ENCODE data around the gene KIFC3.
"Not testable (repeated sequence)": the region's sequence is repeated elsewhere in the genome, so short reads cannot be mapped to it uniquely, and the experiment has no call there.

Gene KIFC3

DNA sequence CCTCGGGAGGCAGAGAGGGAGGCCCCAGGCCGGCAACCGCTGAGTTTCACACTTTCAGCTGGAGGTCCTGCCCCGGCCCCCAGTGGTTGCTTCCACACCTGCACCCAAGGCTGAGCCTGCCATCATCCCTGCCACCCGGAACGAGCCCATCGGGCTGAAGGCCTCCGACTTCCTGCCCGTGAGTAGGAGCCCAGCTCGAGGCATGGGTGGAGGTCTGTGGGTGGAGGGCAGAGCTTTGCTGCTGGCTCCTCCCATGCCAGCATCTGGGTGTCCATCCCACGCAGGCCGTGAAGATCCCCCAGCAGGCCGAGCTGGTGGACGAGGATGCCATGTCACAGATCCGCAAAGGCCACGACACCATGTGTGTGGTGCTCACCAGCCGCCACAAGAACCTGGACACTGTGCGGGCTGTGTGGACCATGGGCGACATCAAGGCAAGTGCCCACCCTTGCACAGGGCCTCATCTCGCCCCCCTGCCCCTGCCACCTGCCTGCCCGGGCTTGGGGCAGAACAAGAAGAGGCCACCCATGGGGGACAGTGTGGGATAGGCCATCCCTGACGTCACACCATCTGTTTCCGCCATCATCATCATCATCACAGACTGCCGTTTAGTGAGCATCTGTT, 47.1 kb downstream of the KIFC3 start:
- DNase-seq (ENCODE audit: low read depth in 2 of 2, low spot score in 1 of 2) = no peak

DNA sequence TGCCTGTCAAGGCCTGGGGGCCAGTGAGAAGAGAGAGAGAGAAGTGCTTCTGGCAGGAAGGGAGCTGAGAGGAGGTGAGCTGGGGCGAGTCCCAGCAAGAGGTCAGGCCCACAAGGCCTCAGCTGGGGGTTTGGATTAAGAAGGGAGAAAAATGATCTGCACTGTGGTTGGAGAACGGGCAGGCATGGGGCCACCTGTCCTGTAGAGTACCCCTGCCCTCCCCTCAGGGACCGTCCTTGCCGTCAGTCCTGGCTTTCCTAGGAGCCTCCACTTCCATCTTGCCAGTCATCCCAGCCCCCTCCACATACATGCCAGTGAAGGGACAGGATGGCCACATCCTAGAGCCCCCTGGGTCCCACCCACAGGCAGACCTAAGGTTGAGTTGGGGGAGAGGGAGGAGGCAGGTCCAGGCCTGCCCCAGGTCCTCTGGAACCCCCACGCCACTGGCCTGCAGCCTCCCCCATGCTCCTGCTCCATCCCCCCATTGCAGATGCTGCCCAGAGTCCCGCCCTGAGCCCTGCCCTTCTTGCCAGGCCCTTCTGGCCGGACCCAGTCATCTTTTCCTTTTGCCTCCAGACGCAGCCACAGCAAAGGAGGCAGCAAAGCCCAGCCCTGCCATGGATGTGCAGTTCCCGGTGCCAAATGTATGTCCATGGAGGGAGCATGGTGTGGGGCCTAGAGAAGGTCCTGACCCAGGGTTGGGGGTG, 47.8 kb downstream of the KIFC3 start:
- no peak for DNase-seq (ENCODE audit: low read depth in 2 of 2, low spot score in 1 of 2)

DNA sequence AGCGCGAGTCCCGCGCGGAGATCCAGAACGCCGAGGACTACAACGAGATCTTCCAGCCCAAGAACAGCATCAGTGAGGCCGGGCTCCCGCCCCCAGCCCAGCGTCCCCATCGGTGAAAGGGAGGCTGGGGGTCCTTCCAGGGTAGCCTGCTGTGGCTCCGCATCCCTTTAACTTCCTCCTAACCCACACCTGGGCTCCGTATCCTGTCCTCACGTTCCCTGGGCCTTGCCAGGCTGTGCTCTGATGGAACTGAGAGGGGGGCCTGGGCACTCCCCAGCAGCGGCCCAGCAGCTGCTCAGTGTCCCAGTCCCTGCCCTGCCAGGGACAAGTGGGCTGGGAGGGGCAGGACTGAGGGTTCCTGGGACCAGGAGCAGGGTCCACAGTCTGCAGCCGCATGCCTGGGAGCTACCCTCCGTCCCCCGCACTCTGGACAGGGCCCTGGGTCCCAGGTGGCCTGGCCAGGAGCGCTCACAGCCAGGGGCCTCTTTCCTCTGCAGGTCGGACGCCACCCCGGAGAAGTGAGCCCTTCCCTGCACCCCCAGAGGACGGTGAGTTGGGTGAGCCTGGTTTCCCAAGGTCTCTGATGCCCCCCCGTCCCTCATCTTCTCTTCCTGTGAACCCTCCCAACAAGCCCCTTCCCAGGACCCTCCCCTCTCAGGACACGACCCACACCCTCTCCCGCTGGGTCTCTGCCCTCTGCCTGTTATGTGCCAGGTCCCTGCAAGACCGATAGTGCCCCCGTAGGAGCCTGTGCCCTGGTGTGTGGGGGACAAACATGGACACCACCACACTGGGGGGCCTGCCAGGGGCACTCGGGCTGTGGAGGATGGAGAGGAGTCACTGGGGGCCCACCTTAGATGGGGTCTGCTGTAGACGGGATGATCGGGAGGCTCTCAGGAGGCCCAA, 48.6 kb downstream of the KIFC3 start:
- no peak for DNase-seq (ENCODE audit: low read depth in 2 of 2, low spot score in 1 of 2)

DNA sequence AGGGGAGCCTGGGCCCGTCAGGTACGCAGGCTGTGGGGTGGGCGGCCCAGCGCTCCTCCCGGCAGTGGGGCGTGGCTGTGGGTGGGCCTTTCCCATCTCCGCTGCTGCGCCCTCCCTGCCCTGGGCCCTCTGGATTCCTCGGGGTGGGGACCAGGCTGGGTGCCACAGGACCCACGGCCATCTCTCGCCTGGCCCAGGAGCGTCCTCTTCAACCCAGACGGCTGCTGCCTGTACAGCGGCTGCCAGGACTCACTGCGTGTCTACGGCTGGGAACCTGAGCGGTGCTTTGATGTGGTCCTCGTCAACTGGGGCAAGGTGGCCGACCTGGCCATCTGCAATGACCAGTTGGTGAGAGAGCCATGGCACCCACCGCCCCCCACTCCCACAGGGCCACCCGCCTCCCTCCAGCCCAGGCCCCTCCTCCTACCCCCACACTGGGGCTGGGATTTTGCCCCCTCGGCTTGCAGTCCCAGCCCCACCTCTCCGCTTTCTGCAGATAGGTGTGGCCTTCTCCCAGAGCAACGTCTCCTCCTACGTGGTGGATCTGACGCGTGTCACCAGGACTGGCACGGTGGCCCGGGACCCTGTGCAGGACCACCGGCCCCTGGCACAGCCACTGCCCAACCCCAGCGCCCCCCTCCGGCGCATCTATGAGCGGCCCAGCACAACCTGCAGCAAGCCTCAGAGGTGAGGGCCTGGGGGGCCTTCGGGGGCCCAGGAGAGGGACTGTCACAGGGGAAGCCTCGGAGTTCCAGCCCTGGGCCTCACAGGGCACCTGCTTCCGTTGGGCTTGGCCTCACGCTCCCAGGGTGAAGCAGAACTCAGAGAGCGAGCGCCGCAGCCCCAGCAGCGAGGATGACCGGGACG, 49.5 kb downstream of the KIFC3 start:
- DNase-seq (ENCODE audit: low read depth in 2 of 2, low spot score in 1 of 2) = no peak

DNA sequence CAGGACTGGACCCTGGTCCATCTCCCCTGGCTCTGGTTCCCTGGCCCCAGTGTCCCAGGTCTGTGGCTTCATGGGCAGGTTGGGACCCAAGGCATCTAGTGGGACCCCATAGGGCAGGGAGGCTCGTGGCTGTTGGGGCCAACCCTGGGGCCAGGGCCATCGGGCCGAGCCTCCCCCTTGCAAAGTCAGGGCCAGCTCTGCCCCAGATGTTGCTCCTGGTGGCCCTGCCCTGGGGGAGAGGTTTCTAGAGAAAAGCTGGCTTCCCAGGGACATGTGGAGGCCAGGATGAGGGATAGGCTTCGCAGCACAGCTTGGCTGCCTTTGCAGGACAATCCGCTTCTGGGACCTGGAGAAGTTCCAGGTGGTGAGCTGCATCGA, 50.1 kb downstream of the KIFC3 start:
- no peak for DNase-seq (ENCODE audit: low read depth in 2 of 2, low spot score in 1 of 2)

DNA sequence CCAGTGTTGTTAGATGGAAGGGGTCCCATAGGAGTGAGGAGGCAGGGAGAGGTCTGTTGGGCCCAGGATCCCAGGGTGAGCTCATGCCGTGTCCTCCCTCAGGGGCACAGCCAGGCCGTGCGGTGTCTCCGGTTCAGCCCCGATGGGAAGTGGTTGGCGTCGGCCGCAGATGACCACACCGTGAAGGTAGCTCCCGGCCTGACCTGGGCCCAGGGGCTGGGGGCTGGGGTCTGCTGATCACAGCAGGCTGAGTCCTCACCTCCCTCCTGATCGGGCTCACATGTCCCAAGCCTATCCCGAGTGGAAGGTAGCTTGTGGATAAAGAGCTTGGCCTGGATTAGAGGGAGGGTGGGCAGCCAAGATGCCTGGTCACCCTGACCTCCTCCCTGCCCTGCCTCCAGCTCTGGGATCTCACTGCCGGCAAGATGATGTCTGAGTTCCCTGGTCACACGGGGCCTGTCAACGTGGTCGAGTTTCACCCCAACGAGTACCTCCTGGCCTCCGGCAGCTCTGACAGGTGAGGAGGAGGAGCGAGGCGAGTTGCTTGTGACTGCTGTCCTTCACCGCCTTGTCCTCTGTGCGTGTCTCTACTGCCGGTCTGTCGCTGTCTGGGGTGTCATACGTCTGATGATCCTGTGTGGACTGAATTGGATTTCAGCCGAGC, 50.6 kb downstream of the KIFC3 start:
- no peak for DNase-seq (ENCODE audit: low read depth in 2 of 2, low spot score in 1 of 2)

DNA sequence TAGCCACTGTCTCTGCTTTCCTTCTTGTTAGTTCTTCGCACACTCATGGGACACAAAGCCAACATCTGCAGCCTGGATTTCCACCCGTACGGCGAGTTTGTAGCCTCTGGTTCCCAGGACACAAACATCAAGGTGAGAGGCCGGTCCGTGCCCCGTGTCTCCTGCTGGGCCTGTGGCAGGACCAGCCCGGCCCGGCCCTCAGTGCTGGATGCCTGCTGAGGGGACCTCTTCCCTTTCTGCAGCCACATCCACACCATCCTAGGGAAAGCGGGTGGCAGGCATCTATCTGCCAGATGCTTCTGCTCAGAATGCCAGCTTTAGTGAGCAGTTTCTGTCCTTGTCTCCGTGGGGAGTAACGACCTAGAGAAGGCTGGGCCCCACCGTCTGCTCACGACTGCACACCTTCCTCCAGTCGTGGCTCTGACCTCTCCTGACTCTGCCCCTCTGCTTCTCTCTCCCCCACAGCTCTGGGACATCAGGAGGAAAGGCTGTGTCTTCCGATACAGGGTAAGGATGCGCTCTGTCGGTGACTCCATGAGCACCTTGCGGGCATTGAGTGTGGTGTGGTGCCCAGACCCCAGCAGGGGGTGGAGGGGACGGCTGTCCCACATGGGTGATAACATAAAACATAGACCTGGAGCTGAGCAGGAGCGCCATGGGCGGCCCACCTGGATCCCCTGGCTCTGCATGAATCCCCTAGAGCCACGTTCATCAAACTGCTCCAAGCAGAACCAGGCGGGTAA, 51.3 kb downstream of the KIFC3 start:
- DNase-seq (ENCODE audit: low read depth in 2 of 2, low spot score in 1 of 2) = no peak

DNA sequence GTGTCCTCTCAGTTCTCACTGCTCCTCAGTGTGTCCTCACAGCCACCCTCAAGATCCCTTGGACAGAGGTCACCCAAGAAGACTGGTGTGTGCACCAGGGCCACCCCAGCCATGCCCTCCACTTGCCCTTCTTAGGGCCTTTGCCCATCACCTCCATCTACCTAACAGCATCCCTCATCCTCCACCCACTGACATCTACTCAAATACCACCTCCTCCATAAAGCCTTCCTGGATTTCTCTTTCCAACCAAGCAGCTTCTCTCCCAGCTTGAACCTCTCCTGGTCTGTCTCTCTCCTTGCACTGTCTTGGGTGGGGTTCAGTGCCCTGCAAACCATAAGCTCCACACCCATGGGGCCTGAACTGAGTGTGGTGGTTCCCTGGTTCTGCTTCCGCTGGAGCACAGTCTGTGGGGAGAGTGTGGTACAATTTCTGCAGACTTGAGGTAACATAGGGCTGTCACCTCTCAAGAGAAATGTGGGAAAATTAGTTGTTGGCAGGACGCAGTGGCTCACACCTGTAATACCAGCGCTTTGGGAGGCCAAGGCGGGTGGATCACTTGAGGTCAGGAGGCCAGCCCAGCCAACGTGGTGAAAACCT, 52.3 kb downstream of the KIFC3 start:
- no peak for DNase-seq (ENCODE audit: low read depth in 2 of 2, low spot score in 1 of 2)

DNA sequence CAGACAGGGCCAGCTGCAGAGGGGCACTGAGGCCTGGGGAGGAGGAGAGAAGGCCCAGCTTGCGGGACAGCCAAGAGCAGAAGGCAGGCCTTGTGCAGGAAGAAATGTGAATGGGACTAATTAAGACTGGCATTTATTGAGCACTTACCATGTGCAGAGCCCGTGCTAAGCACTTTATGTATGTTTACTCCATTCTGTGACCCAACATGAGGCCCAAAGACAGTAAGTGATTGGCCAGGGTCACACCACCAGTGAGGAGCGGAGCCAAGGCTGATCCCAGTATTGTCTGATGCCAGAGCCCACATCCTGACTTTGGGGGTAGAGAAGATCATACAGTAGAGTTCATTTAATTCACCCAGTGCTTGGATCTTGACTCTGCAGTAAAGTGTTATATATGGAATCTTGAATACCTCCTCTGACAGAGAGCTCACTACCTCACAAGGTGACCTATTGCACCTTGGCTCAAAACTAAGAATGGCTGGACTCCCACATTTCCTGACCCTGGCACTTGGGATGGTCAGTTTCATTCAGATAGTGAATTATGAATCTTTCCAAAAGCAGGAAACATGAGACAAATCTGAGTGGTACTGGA, 53.1 kb downstream of the KIFC3 start:
- DNase-seq (ENCODE audit: low read depth in 2 of 2, low spot score in 1 of 2) = no peak

DNA sequence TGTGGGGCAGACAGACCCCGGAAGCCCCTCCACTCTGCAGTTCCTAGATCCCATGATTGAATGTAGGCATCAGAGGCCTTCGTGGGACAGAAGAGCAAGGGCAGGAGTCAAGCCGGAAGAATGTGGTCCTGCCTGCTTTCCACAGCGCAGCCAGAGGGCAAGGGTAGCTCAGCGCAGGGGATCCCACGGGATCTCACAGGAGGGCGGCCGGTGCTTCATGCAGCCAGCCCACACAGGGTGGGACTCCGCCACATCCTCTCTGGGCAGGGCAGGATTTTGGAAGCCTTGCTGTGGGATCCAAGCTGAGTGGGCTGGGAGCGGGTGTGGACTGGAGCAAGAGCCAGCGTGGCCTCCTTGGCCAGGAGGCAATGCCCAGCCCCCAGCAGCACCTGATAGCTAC, 53.7 kb downstream of the KIFC3 start:
- no peak for DNase-seq (ENCODE audit: low read depth in 2 of 2, low spot score in 1 of 2)

DNA sequence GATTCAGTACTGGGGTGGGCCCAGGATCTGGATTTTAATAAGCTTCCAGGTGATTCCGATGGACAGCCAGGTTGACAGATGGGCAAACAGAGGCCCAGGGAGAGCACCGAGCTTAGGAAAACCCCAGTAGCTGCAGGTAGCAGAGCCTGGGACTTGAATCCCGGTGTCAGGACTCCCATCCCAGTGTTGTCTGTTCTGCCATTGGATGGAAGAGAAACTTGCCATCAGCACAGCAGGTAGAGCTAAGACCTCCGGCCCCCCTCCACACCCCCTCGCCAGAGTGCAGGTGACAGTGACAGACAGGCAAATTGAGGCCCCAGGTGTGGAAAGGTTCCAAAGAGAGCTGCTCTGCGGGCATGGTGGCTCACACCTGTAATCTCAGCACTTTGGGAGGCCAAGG, 54.3 kb downstream of the KIFC3 start:
- no peak for DNase-seq (ENCODE audit: low read depth in 2 of 2, low spot score in 1 of 2)

DNA sequence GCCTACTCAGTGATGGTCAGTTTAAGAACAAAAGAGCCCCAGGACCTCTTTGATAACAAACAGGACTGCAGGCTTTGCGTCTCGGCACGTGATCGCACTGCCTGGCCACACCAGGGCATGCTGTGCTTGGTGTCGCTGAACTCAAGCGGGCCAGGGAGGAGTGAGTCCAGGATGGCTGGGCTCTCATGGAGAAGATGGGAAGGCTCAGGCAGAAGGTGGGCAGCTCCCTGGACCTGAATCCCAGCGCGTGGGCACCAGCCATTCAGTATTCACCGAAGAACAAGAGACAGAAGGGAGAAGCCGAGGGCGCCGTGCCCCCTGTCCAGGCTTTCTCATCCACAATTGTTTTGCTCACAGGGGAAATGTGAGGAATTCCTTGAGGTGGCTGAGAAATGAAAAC, 54.8 kb downstream of the KIFC3 start:
- DNase-seq (ENCODE audit: low read depth in 2 of 2, low spot score in 1 of 2) = no peak

DNA sequence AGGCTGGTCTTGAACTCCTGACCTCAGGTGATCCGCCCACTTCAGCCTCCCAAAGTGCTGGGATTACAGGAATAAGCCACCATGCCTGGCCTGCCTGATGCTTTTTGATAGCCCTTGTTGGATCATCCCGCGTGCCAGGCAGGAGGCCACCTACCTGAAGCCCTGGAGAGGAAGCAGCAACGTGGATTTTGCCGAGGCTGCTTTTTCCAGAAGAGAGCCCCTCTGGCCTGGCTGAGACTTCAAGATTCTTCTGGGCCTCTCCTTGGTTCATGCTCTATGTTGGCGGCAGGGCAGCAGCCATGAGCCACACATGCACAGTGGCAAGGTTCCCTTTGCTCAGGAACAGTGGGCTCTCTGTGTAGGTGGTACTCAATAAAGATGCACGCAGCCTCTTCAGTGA, 55.2 kb downstream of the KIFC3 start:
- no peak for DNase-seq (ENCODE audit: low read depth in 2 of 2, low spot score in 1 of 2)

DNA sequence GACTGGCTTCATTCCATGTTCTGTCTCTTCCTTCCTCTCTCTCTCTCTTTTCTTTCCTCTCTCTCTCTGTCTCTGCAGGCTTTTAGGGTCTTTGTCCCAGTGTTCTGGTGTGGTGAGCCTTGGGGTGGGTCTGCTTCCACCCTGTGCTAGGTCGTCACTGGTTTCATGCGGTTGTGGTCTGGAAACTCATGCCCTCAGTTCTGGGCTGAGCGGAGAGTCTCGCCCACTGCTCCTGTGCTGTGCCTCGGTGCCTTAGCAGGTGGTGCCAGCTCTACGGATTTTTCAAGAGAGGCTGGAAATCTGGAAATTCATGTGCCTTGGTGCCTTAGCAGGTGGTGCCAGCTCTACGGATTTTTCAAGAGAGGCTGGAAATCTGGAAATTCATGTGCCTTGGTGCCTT, 56.0 kb downstream of the KIFC3 start:
- DNase-seq (ENCODE audit: low read depth in 2 of 2, low spot score in 1 of 2) = not testable (repeated sequence)

DNA sequence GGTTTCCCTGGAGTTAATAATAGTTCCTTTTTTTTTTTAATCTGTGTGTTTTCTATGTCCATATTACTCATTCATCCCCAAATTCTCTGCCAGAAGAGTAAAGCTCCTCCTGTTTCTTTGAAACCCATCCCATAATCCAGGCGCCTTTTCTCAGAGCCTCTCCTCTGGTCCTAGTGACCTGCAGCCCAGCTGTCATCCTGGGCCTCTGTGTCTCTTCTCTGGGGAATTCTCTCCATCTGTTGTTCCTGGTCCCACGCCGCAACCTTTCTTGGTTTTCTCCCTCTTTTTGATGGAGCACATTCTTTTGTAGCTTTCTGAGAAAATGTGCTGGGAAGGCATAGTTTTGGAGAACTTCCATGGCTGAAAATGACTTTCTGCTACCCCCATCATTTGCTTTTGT, 56.5 kb downstream of the KIFC3 start:
- no peak for DNase-seq (ENCODE audit: low read depth in 2 of 2, low spot score in 1 of 2)

DNA sequence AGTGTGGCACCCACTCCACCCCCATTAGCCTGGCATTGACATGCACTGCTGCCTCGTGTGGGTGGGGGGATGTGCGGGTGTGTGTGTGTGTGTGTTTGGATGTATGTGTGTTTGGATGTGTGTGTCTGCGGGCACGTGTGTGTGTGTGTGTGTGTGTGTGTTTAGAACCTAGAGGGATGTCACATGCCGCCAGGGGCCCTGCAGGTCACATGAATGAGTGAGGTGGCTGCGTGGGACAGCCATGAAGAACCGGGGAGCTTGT, 57.7 kb downstream of the KIFC3 start:
- no peak for DNase-seq (ENCODE audit: low read depth in 2 of 2, low spot score in 1 of 2)

DNA sequence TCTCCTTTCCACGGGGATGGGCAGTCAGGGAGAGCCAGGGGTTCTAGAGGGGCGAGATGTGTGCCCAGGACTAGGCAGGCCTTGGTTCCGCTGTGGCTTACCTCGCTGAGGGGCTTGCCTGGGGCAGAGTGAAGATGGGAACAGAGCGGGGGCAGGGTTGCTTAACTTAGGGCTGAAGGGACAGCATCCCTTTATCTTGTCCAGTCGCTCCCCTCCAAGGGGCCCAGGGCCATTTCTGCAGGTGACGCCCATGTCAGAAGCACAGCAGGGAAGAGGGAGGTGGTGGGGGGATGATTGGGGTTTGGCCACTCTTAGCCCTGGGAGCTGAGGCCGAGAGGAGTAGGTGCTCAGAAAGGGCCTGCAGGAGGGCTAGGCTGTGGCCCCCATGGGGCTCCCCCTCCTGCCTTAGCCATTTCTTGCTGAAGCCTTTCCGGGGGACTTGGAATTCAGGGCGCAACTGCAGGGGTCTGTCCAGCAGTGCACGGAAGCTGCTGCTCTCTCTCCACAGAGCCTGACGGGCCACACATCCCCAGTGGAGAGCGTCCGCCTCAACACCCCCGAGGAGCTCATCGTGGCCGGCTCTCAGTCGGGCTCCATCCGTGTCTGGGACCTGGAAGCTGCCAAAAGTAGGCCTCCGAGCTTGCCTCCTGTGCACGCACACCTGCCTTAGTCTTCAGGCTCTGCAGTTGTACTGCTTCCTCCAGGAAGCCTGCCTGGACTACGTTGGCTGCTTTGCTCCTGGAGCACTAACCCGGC, 58.2 kb downstream of the KIFC3 start:
- no peak for DNase-seq (ENCODE audit: low read depth in 2 of 2, low spot score in 1 of 2)

DNA sequence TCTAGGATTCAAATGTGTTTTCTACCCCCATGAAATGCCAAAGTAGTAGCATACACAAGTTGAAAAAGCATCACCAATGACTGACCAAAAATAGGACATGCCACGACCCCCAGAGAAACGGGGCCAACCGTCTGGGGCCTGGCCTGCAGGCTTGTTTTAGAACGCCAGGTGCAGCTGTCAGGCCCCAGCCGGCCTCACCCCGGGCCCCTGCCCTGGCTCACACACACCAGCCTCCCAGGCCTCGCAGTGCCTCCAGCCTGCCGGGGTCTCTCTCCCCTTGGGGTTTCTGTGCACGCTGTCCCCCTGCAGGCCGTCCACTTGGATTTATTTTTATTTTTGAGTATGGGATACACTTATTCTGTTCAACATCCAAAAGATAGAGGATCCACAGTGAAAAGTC, 58.8 kb downstream of the KIFC3 start:
- no peak for DNase-seq (ENCODE audit: low read depth in 2 of 2, low spot score in 1 of 2)

DNA sequence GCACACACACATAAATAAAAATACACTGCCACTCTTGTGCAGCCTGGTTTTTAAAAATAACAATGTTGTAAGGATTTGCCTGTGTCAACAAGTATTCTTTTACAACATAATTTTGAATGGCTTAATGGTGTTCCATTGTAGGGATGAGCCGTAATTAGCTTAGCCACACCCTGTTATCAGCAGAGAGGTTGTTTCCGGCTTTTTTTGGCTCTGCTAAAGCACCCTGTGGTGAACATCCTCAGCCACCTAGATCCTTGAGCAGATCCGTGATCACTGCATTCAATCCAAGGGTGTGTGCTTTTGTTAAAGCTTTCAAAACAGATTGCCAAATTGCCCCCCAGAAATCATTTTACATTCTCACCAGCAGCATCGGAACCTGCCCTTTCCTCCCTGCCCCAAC, 59.7 kb downstream of the KIFC3 start:
- no peak for DNase-seq (ENCODE audit: low read depth in 2 of 2, low spot score in 1 of 2)

All from stimulated activated CD8-positive, alpha-beta memory T cell treated with anti-CD3 and anti-CD28 coated beads, Interleukin-4, amount 100 ng/mL, for 1 hour (primary cell).